ENCODE measurements around the gene NOP58.
"Not testable (repeated sequence)": the region's sequence is repeated elsewhere in the genome, so short reads cannot be mapped to it uniquely, and the experiment has no call there.

Gene NOP58, protein sequence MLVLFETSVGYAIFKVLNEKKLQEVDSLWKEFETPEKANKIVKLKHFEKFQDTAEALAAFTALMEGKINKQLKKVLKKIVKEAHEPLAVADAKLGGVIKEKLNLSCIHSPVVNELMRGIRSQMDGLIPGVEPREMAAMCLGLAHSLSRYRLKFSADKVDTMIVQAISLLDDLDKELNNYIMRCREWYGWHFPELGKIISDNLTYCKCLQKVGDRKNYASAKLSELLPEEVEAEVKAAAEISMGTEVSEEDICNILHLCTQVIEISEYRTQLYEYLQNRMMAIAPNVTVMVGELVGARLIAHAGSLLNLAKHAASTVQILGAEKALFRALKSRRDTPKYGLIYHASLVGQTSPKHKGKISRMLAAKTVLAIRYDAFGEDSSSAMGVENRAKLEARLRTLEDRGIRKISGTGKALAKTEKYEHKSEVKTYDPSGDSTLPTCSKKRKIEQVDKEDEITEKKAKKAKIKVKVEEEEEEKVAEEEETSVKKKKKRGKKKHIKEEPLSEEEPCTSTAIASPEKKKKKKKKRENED

DNA sequence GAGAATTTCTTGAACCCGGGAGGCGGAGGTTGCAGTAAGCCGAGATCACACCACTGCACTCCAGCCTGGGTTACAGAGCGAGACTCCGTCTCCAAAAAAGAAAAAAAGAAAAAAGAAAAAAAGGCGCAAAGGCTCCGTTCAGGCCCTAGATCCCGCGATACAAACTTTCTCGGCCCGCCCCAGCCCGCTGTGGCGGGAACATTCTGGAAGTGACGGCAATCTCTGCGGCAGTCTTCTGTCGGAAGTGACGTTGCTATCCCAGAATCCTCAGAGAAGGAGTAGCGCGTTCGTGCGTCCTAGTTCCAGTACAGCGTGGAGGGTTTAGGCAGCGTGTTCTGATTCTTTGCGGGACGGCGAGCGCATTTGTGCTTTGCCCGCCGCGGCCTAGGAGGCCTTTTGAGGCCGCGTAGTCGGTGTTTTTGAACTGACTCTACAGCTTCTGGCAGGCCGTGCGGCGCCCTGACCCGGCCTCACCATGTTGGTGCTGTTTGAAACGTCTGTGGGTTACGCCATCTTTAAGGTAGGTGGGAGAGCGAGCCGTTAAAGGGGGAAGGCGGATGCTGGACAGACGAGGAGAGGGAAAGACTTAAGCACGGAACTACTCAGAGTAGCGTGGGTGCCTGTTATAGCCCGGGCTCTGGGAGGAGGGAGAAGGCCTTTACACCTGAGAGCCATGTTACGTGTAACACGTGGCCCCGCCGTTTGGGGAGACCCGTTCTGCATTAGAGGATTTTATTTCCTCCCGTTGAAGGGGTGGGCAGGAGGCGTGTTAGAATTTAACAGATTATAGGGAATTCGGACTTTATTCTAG lies at the start of gene NOP58:
Gene NOP58, plus strand, starts transcription at position 297 of the 811 bp plus-strand sequence. Its CDS starts 179 bp downstream, at position 476.
- peak; percentile 94 for DNase-seq (ENCODE audit: low read depth)

DNA sequence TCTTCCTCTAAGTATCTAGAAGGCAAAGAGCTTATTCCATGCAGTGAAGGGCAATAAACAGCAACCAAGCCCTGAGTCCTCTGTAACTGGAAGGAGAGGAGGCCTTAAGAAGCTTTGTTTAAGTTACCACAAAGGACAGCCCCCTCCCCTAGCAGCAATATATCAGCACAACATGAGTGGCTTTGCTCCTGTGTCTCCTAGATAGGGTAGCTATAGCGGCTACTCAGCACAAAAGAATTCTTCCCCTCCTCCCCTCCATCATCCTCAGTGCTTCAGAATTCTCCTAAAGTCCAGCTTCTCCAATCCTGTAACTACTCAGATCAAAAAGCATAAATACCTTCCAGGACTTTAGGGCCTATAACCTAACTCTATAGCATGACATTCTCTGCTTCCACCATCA lies 43.7 kb upstream of the NOP58 start:
- DNase-seq (ENCODE audit: low read depth): peak; percentile 60

DNA sequence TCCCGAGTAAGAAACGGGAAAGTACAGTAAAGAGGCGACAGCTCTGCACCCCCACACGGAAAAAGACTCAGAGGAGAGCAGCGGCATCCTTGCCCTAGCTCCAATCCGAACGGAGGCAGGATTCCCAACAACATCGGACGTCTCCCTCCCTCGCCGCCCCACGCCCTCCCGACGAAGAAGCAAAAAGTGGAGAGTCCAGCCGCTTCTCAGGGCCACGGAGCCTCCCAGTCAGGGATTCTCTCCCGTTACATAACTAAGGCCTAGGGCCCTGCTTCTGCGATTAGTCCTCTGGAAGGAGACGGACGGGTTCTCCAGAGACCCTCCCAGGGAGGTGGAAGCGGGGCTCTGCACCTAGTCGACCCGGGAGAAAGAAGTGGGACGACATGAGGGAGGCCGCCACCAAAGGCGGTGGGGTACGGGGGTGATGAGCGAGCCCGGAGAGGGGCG lies 27.8 kb upstream of the NOP58 start:
- DNase-seq (ENCODE audit: low read depth): peak; percentile 53

DNA sequence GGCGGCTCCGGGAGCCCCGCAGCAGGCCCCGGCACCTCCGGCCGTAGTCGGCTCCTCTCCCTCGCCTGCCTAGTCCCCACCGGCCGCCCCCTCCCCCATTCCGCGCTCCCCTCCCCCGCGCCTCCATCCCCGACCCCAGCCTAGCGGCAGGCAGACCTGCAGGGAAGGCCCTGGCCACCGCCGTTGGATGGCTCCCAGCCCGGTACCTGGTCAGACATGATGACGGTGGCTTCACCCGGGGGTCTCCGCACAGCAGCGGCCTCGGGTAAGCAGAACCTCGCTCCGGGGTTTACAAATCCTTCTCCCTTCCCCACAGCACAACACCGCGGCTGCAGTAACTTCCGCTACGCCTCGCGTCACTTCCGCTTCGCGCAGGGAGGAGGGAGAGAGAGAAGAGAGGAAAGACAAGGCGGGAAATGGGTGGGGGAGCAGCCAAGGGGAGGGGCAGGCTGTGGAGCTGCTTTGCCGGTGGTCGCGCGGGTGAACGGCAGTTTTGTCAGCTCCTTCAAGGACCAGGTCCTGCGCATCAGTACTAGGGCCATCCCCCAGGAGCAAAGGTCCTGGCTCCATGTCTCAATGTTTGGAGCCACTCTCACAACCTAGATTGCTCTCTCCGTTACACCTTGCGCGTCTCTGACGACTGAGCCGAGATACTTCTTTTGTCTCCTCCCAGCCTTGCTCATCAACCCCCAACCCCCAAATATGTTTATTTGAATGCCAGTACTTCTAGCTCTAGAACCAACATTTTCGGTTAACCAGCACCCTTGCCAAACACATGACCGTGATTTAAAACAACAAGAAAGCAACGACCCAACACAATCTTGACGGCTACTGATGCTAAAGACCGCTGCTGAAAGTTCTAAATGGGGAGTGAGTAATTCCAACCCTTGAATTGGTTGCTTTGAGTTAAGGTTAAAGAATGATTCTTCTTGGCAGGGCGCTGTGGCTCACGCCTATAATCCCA lies 27.0 kb upstream of the NOP58 start, which contains the start of gene SUMO1:
Gene SUMO1, minus strand, starts transcription at position 364 of the 964 bp plus-strand sequence. Its CDS starts 146 bp downstream, at position 218.
- DNase-seq (ENCODE audit: low read depth): peak; percentile 86

DNA sequence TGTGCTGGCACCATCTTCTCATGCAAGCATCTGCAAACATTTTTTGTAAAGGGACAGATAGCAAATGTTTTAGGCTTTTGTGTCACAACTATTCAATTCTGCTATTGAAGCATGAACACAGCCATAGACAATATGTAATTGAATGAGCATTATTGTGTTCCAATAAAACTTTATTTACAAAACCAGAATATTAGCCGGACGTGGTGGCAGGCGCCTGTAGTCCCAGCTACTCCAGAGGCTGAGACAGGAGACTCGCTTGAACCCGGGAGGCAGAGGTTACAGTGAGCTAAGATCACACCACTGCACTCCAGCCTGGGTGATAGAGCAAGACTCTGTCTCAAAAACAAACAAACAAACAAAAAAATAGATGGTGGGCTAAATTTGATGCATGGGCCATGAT lies 17.9 kb upstream of the NOP58 start:
- not testable (repeated sequence) for DNase-seq (ENCODE audit: low read depth)

DNA sequence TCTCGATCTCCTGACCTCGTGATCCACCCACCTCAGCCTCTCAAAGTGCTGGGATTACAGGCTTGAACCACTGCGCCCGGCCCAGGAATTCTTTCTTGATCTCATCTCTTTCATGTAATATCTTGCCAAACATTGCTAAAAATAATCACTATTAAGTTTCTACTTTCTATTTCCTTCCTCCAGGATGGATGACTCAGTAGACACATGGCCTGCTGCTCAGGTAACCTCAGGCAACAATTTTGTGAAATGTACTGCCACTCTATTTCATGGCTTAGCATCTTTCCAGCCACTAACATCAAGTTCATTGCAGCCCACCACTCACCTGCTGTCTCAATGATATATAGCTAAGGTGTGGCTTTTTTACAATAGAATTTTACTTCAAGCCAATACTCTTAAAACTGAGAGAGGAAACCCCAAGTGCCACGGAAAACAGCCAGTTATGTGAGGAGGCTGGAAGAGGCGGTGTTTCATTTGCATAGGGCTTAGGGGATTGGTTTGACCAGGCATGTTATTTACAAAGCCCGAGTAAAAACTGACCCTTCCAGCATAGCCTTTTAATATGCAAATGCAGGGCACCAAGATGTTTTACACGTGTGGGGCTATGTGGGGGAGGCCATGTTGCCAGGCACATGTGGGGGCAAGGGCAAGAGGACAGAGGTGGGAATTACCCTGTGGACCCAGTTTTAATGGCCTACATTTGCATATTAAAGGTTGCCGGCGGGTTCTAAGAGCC lies 15.9 kb upstream of the NOP58 start:
- DNase-seq (ENCODE audit: low read depth): peak; percentile 32

DNA sequence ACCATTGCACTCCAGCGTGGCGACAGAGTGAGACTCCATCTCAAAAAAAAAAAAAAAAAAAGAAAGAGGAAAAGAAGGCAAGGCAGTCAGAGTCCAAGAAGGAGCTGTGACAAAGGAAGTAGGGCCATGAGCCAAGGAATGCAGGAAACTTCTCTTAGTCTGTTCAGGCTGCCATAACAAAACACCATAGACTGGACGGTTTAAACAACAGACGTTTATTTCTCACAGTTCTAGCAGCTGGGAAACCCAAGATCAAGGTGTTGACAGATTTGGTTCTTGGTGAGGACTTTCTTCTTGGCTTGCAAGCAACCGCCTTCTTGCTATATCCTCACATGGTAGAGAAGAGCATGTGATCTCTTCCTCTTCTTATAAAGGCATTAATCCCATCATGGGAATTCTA lies 14.1 kb upstream of the NOP58 start:
- DNase-seq (ENCODE audit: low read depth): no peak

DNA sequence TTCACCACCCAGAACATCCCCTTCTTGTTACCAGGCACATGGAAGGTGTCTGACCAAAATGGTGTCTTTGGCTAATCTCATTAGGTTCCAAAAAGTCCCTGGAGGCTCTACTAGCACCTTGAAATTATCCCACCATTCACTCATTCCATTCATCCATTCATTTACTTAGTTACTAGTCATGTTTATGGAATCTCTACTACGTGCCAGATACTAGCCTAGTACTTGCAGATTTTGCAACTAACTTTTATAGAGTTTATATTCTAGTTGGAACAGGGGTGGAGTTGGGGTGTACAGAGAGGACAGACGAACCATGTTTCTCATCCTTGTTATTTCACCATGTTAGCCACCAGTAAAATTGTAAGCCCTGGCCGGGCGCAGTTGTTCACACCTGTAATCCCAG lies 4.0 kb upstream of the NOP58 start:
- no peak for DNase-seq (ENCODE audit: low read depth)

DNA sequence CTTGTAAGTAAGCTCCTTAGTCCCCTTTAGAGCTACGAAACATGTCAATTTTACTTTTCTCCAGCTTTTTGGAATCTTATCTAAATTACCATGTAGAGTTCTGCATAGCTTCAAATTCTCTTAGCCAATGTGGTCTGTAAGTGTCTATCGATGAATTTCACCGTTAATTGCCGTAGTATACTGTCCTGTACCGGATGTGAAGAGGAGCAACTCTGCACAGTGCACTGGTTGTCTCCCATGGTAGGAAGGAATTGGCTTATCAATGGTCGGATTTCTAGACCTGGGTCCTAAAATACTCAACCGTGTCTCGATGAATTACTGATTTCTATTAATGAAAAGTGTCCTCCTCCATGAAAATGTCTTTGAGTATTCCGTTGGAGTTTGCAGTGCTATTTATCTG lies 1.9 kb downstream of the NOP58 start:
- DNase-seq (ENCODE audit: low read depth): no peak

DNA sequence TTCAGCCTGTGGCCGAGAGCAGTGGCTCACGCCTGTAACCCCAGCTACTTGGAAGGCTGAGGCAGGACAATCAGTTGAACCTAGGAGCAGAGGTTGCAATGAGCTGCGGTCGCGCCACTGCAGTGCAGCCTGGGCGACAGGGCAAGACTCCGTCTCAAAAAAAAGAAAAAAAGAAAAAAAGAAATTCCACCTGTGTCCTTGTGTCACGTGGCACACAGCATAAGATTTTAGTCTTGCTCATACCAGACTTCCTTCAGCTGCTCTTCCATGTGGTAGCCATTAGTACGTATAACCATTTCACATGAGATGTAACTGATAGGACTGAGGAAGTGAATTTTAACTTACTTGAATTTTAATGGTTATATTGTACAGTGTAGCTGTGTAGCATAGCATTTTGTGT lies 4.0 kb downstream of the NOP58 start:
- no peak for DNase-seq (ENCODE audit: low read depth)

DNA sequence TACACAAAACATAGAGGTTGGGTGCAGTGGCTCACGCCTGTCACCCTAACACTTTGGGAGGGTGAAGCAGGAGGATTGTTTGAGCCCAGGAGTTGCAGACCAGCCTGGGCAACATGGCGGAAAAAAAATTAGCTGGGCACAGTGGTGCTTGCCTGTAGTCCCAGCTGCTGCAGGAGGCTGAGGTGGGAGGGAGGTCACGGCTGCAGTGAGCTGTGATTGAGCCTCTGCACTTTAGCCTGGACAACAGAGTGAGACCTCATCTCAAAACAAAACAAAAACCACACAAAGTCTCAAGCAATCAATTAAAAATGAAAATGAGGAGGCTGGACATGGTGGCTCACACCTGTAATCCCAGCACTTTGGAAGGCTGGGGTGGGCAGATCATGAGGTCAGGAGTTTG lies 4.9 kb downstream of the NOP58 start:
- DNase-seq (ENCODE audit: low read depth): no peak

DNA sequence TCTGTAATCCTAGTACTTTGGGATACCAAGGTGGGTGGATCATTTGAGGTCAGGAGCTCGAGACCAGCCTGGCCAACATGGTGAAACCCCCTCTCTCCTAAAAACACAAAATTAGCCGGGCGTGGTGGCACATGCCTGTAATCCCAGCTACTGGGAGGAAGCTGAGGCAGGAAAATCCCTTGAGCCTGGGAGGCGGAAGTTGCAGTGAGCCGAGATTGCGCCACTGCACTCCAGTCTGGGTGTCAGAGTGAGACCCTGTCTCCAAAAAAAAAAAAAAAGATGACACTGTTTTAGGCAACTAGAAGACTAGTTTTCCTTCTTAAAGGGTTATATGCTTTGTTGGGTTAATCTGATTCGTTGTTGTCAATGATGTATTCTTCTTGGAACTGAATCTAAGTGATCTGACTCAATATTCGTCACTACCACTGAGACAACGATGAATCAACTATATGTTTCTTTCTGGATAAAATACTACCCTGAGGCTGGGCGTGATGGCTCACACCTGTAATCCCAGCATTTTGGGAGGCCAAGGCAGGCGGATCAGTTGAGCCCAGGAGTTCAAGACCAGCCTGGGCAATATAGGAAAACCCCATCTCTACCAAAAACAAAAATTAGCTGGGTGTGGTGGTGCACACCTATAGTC lies 10.6 kb downstream of the NOP58 start:
- peak; percentile 55 for DNase-seq (ENCODE audit: low read depth)

DNA sequence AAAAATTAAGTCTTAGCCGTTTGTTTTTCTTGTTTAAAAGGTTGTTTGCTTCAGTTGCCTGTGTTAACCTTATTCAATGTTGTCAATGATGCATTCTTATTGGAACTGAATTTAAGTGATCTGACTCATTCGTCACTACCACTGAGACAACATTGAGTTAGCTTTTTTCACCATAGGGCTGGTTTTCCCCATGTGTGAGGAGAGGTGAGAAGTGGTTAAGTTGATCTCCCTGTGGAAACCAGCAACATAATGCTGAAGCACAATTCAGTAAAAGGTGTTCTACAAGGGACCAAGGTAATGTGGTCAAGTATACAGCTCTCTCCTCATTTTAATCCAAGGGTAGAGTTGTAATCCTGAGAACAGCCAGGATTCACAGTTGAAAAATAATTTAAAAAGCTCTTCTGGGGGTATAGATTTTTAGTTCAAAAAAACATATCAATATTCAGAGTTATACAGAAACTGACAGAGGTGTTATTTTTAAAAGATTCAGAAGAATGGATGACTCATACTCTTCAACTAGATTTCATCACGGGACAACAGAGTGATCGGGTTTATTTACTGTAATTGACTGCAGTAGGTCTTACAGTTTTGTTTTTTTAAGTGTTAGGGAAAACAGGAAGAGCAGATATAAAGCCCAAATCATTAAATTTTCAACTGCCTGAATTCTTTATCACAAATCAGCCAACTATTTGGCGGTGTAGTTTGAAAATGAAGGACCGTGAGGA lies 12.6 kb downstream of the NOP58 start:
- DNase-seq (ENCODE audit: low read depth): peak; percentile 69

DNA sequence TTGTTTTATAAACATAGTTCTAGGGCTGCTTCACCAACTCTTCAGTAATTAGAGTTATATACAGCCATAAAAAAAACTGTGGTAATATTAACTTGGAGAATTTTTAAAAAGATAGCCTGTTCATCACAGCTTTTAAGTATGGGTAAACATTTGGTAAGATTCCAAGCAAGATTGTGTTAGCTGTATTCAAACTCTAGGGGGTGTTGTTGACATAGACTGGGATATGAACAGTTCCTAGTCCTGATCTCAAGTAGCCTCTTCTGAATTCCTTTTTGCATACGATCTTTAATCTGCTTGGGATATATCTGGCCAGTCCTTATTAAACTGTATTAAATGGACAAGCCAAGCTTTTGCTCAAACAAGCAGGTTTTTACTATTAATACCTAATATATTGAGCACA lies 13.4 kb downstream of the NOP58 start:
- peak; percentile 79 for DNase-seq (ENCODE audit: low read depth)

DNA sequence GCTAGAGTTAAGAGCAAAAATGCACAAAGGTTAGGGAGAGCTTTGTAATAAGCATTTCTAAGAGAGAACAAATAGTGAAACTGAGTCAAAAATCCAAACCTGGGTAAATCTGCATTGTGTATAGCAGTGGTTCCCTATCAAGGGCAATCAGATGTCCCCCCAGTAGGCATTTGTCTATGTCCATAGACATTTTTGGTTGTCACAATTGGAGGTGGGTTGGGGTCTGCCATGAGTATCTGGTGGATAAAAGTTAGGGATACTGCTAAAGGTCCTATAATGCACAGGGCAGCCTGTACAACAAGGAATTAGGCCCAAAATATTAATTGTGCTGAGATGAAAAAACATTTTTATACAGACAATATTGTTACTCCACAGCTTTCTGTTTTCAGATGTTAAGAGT lies 21.0 kb downstream of the NOP58 start:
- no peak for DNase-seq (ENCODE audit: low read depth)

DNA sequence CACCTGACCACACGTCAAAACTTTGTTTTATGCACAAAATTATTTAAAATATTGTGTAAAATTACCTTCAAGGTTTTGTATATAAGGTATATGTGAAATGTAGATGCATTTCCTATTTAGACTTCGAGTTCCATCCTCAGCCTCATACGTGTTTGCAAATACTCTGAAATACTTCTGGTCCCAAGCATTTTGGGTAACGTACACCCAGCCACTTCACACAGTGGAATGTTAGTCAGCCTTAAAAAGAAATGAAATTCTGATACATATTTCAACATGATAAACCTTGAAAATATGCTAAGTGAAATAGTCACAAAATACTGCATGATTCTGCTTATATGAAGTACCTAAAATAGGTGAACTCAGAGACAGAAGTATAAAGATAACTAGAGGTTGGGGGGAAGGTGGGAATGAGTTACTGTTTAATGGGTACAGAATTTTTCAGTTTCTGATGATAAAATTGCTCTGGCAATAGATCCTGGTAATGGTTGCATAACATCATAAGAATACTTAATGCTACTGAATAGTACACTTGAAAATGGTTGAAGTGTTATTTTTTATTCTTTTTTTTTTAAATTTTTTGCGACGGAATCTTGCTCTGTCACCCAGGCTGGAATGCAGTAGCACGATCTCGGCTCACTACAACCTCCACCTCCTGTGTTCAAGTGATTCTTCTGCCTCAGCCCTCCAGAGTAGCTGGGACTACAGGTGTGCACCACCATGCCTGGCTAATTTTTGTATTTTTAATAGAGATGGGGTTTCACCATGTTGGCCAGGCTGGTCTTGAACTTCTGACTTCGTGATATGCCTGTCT lies 24.0 kb downstream of the NOP58 start:
- DNase-seq (ENCODE audit: low read depth): no peak

DNA sequence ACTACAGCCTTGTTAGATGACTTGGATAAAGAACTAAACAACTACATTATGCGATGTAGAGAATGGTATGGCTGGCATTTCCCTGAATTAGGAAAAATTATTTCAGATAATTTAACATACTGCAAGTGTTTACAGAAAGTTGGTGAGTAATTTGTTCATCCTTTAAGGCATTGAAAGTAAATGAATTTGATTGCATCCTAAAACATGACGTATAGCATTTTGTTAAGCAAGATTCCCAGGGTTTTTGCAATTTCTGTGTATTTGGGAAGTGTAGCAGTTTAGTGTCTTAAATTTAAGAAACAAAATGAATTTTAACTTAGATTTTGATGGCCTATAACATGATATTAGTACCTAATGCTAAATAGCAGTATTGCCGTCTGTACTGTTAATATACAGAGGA lies 24.8 kb downstream of the NOP58 start:
- no peak for DNase-seq (ENCODE audit: low read depth)

DNA sequence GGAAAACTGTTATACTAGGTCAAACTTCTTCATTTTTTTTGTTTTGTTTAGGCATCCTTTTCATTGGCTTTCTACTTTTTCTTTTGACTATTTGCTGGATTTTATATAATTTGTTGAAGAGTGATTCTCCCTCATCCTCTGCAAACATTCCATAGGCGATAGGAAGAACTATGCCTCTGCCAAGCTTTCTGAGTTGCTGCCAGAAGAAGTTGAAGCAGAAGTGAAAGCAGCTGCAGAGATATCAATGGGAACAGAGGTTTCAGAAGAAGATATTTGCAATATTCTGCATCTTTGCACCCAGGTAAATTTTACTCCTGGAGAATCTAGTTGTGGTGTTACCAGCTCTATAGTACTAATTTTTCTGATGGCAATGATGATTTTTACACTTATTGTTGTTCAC lies 25.4 kb downstream of the NOP58 start:
- DNase-seq (ENCODE audit: low read depth): no peak

DNA sequence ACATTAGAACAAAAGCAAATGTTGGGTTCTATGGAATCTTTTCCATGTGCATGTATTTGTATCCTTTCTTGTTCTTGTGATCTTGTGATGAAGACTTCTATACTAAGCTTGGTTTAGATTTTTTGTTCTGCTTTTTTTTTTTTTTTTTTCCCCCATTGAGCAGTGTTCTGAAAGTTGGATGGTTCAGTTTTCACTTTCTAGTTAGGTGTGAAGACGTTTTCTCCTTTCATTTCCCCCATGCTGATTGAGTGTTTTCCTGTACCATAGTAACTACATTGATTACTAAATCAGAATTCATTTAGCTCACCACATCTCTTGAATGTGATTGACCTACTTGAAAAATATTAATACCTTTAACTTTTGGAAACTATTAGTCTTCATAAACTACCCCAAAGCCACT lies 34.1 kb downstream of the NOP58 start:
- no peak for DNase-seq (ENCODE audit: low read depth)

All from amniotic epithelial cell (primary cell).